Fibroblast of lung (primary cell): Measurements from ENCODE around the gene ITPR1. TPM values are rescaled to one million over a fixed set of nuclear protein-coding genes. Genes with fewer than 3 reads are reported as not detected.

ENCODE experiments used
- DNase-seq, 2 donors: peaks; one replicate each; pipeline versions ENCODE4 v3.0.0 to v3.0.0-alpha.2; 2010; ENCODE audit warnings: low read depth in 2 of 2
- H2AFZ ChIP-seq: 2 replicates; pipeline ENCODE4 v1.5.1; 2012; ENCODE audit warnings: low read length, control low read depth, inconsistent platforms
- H3K27ac ChIP-seq: 2 replicates; pipeline ENCODE4 v1.5.1; 2011; ENCODE audit warnings: low read length, control low read depth; ENCODE audit not compliant: insufficient read depth
- H3K27me3 ChIP-seq: 2 replicates; pipeline ENCODE4 v1.5.1; 2011; ENCODE audit warnings: mild to moderate bottlenecking, low read length; ENCODE audit not compliant: control insufficient read depth, insufficient read depth
- H3K36me3 ChIP-seq: 2 replicates; pipeline ENCODE4 v1.5.1; 2011; ENCODE audit warnings: low read length; ENCODE audit not compliant: control insufficient read depth, insufficient read depth
- H3K4me1 ChIP-seq: 2 replicates; pipeline ENCODE4 v1.5.1; 2011; ENCODE audit warnings: low read length; ENCODE audit not compliant: control insufficient read depth, insufficient read depth; ENCODE audit errors: extremely low read depth
- H3K4me2 ChIP-seq: 2 replicates; pipeline ENCODE4 v1.5.1; 2011; ENCODE audit warnings: low read length, control low read depth; ENCODE audit not compliant: insufficient read depth; ENCODE audit errors: extremely low read depth
- H3K4me3 ChIP-seq, 4 experiments: fragments of 200-600 bp in 1 of 4; sonication (generic) in 1 of 4; replicated peaks in 1 of 4; 2 replicates each; pipeline ENCODE4 v1.5.1; 2011 to 2016; ENCODE audit warnings: low read length in 4 of 4, low read depth in 3 of 4, mild to moderate bottlenecking in 3 of 4, control low read depth in 2 of 4, inconsistent platforms in 1 of 4, mixed read lengths in 1 of 4; ENCODE audit not compliant: insufficient read depth in 1 of 4; ENCODE audit errors: control extremely low read depth in 1 of 4
- H3K79me2 ChIP-seq: 2 replicates; pipeline ENCODE4 v1.5.1; 2012; ENCODE audit warnings: mild to moderate bottlenecking, low read length, inconsistent platforms; ENCODE audit not compliant: control insufficient read depth, insufficient read depth
- H3K9ac ChIP-seq: 2 replicates; pipeline ENCODE4 v1.5.1; 2011; ENCODE audit warnings: mild to moderate bottlenecking, low read length, control low read depth; ENCODE audit not compliant: insufficient read depth
- H3K9me3 ChIP-seq: 2 replicates; pipeline ENCODE4 v1.5.1; 2012; ENCODE audit warnings: low read depth, low read length; ENCODE audit not compliant: control insufficient read depth, insufficient read depth
- H4K20me1 ChIP-seq: 2 replicates; pipeline ENCODE4 v1.5.1; 2011; ENCODE audit warnings: low read length; ENCODE audit not compliant: control insufficient read depth, insufficient read depth; ENCODE audit errors: extremely low read depth
- CTCF ChIP-seq, 2 donors: IDR thresholded peaks in 1 of 2; conservative IDR thresholded peaks in 1 of 2; 1 replicate in 1 of 2; 2 replicates in 1 of 2; pipeline ENCODE4 v1.5.1; 2011 to 2012; ENCODE audit warnings: low read length in 2 of 2, control low read depth in 1 of 2, inconsistent platforms in 1 of 2, low read depth in 1 of 2, mild to moderate bottlenecking in 1 of 2
- EZH2 ChIP-seq: IDR thresholded peaks from 2 replicates; pipeline ENCODE4 v1.5.1; 2012; ENCODE audit warnings: low read length, control low read depth, mild to moderate bottlenecking; ENCODE audit errors: missing control alignments
- polyA plus RNA-seq, 2 donors: library from polyadenylated mRNA; depleted of rRNA in 1 of 2; stranded (reverse) in 1 of 2; unstranded in 1 of 2; fragments of >200 nt; gene quantifications; 2 replicates each; pipeline ENCODE4 v1.2.1, GENCODE V29; 2011 to 2012; ENCODE audit warnings: missing spikeins in 1 of 2
- total RNA-seq: library from RNA; depleted of rRNA; stranded (reverse); fragments of >200 nt; gene quantifications from 2 replicates; pipeline ENCODE4 v1.2.1, GENCODE V29; 2014

The ITPR1 gene
- total and polyA plus RNA-seq, 2 donors (not counting 1 experiment from before 2014, with no cell fraction given): 19.2 to 87.0 TPM

GRCh38 chr3:4599612-4600011, 106.5 kb downstream of the ITPR1 start:
- DNase-seq: no peak
- no peak for TF ChIP-seq CTCF (conservative IDR thresholded peaks at IDR 0.05 in 1 of 2, IDR thresholded peaks at IDR 0.05 in 1 of 2; ENCODE audit: low read depth in 1 of 2, low read length in 2 of 2)
- no peak for TF ChIP-seq EZH2
- no peak overlapping the region for H3K27ac ChIP-seq
- no peaks in the 10 kb centered on the region for H3K4me1 ChIP-seq
- no peak overlapping the region for H2AFZ ChIP-seq
- H3K36me3 ChIP-seq: no peaks in the 10 kb centered on the region
- peaks cover 2% of the 10 kb centered on the region for H4K20me1 ChIP-seq
- no peaks in the 10 kb centered on the region for H3K79me2 ChIP-seq
- H3K4me3 ChIP-seq: no peak overlapping the region
- H3K27me3 ChIP-seq: no peaks in the 10 kb centered on the region
- H3K9ac ChIP-seq: no peak overlapping the region
- H3K4me2 ChIP-seq: no peak overlapping the region
- no peaks in the 10 kb centered on the region for H3K9me3 ChIP-seq

DNA sequence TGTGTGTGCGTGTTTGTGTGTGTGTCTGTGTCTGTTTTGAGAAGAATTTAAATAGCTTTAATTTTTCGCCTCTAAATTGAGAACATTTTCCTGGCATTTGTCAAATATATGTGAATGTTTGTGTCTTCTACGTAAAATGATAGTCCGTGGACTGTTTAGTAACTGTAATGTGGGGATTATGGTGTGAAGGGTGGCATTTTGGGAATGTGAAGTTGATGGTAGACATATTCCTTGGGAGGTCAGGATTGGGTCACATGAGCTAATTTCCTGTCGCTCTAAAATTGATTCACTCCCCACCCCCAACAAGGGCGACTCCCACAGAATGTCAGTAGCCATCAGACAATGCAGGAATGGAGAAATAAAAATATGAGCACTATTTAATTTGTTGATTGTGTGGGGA, 107.3 kb downstream of the ITPR1 start:
- H3K9ac ChIP-seq: no peak overlapping the region
- H3K4me1 ChIP-seq: no peaks in the 10 kb centered on the region
- no peak overlapping the region for H2AFZ ChIP-seq
- no peaks in the 10 kb centered on the region for H3K79me2 ChIP-seq
- TF ChIP-seq EZH2 (no peak), CTCF (conservative IDR thresholded peaks at IDR 0.05 in 1 of 2, IDR thresholded peaks at IDR 0.05 in 1 of 2; ENCODE audit: low read depth in 1 of 2, low read length in 2 of 2) (no peak)
- no peak overlapping the region for H3K4me3 ChIP-seq
- no peaks in the 10 kb centered on the region for H3K9me3 ChIP-seq
- H3K36me3 ChIP-seq: no peaks in the 10 kb centered on the region
- H3K27ac ChIP-seq: no peak overlapping the region
- no peak overlapping the region for H3K4me2 ChIP-seq
- DNase-seq: no peak
- H3K27me3 ChIP-seq: no peaks in the 10 kb centered on the region
- H4K20me1 ChIP-seq: peaks cover 2% of the 10 kb centered on the region

DNA sequence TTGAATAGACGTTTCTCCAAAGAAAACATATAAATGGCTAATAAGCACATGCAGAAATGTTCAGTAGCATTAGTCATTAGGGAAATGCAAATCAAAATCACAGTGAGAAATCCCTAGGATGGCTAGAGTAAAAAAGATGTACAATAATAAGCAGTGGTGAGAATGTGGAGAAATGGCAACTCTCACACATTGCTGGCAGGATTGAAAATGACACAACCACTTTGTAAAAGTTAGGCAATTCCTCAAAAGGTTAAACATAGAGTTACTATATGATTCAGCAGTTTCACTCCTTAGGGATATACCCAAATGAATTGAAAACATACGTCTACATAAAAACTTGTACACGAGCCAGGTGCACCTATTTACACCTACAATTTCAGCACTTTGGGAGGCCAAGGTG, 108.7 kb downstream of the ITPR1 start:
- no peaks in the 10 kb centered on the region for H3K79me2 ChIP-seq
- H3K9me3 ChIP-seq: no peaks in the 10 kb centered on the region
- no peak for TF ChIP-seq EZH2
- TF ChIP-seq CTCF (conservative IDR thresholded peaks at IDR 0.05 in 1 of 2, IDR thresholded peaks at IDR 0.05 in 1 of 2; ENCODE audit: low read depth in 1 of 2, low read length in 2 of 2): no peak
- H3K9ac ChIP-seq: no peak overlapping the region
- H3K4me1 ChIP-seq: no peaks in the 10 kb centered on the region
- DNase-seq: peak in 1 of 2 donors; percentile 45
- H3K36me3 ChIP-seq: no peaks in the 10 kb centered on the region
- no peak overlapping the region for H2AFZ ChIP-seq
- H3K4me3 ChIP-seq: no peak overlapping the region
- no peaks in the 10 kb centered on the region for H4K20me1 ChIP-seq
- no peak overlapping the region for H3K27ac ChIP-seq
- H3K4me2 ChIP-seq: no peak overlapping the region
- H3K27me3 ChIP-seq: no peaks in the 10 kb centered on the region
